Left renal pelvis (tissue), 4 donors: ENCODE data around the gene FOXP4. TPM values are rescaled to one million over a fixed set of nuclear protein-coding genes. Genes with fewer than 3 reads are reported as not detected.

ENCODE experiments used
- DNase-seq, 4 donors: peaks; one replicate each; pipeline ENCODE4 v3.0.0-alpha.2; 2013; ENCODE audit warnings: low read depth in 4 of 4, low spot score in 3 of 4
- polyA plus RNA-seq, 4 donors: library from polyadenylated mRNA; unstranded; fragments of 120-200 nt; gene quantifications; one replicate each; pipeline ENCODE4 v1.2.1, GENCODE V29; 2013; ENCODE audit not compliant: insufficient read length in 4 of 4

The FOXP4 gene
- polyA plus RNA-seq, 4 donors, result 29.0 to 93.5 (median 39.0) TPM

DNA sequence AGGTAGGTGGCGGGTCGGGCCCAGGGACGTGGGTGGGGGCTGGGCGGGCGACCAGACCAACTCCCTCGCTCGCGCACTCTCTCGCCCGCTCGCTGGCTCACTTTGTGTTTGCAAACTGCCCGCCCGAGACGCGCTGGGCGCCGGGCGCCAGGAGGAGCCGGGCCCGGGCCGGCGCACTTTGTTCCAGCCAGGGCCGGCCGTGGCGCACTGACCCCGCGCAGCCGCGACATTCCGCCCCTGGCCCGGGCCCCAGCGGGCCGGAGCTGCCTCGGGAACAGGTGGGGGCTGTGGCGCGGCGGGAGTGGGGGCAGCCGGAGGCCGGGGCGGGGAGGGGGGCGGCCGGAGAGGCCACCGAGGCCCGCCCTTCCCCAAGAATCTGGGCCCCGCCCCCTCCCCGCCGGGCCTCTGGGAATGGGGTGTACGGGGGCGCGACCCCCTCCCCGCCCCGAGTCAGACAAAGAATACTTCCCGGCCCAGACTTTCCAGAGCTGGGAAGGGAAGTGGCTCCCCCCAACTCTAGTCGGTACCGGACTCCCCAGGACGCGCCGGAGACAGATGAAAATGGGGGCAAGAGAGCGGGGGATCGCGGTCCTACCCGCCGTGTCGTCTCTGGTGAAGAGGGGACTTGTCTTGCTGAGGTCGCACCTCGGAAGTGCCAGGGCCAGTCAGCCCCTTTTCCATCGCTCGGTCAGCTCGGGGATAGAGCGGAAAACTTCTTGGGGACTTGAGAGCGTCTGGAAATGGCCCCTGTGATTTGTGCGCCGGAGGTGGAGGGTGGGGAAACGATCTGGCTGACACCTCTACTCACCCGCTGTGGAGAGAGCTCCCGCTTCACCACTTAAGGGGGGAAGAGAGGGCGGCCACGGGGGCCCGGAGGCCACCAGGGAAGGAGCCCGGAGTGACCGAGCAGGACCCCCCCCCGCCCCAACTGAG, 951 bp downstream of the FOXP4 start:
- no peak for DNase-seq

DNA sequence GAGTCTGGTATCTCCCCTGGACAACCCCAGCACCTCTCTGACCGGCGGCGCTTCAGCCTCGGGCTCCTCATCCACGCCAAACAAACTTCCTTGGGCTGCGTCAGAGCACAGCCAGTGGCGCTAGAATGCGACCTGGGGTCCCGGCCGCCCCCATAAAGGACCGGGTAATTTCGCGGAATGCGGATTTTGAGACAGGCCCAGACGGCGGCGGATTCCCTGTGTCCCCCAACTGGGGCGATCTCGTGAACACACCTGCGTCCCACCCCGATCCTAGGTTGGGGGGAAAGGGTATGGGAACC, 1.6 kb downstream of the FOXP4 start:
- no peak for DNase-seq

DNA sequence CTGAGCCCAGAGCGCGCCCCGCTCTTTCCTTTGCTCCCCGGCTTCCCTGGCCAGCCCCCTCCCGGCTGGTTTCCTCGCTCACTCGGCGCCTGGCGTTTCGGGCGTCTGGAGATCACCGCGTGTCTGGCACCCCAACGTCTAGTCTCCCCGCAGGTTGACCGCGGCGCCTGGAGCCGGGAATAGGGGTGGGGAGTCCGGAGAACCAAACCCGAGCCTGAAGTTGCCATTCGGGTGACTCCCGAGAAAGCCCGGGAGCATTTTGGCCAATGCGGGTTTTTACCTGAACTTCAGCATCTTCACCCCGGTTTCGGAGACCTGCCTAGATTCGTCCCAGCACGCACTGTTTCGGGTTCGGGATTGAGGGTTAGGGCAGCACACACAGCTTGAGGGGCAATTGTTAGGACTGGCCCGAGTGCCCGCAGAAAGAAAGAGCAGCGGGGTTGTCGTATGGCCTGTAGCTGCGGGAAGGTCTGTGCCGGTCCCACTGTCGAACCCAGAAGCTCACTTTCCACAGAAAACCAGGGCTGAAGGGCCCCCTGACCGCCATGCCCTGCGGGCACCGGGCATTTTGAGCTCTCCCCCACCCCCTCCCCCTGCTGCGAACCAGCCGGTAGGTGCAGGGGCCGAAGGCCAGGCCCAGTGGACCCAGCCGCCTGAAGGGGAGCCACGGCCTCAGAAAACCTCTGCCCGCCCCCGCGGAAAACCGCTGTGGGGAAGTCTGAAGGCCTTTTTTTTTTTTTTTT, 2.1 kb downstream of the FOXP4 start:
- no peak for DNase-seq

DNA sequence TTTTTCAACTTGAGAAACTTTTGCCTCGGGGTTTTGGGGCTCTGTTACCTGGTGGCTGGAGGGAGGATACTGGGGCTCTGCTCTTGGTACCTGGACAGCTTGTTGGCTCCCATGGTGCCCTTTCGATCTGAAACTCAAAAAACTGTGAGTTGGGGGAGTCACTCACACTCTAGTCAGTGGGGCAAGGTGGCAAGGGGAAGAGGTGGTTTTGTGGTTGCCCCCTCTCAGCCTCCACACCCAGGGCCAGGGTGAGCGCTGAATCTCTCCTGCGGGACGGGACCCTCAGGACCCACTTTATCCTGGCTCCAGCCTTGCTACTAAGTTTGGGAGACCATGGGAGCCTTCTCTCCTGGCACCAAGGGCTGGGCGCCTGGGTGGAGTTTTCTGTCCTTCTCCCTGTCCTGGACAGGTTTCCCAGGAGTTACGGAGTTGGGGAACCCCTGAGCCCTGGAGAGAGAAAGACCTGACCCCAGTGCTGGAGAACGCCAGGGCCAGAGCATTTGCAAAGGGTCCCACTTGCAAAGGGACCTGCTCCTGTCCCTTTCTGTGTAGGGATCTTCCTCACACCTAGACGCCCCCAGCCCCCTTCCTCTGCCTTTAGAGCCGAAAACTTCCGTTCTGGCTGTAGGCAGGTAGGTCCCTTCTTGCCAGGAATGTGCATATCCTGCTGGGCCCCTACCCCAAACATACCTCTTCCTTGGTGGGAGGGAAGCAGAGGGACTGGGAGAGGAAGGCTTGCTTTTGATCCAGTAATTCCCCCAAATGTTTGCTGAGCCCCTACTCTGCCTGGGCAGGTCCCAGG, 2.9 kb downstream of the FOXP4 start:
- DNase-seq, result no peak

DNA sequence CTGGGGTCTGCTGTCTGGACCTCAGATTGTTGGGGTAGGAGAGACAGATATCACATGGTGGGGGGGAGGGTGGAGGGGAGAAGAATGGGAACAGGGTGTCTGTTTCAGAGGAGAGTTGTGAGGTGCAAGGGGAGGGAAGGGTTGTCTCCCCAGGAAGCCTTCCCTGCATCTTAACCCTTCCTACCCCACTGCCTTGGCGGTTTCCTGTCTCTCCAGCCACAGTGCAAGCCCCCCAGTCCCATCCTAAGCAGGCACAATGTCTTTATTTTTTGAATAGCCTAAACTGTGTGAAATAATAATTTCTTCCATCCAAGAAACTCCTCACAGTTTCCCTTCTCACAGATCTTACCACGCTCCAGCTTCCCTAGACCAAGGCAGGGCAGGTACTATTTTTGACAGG, 3.5 kb downstream of the FOXP4 start:
- no peak for DNase-seq

DNA sequence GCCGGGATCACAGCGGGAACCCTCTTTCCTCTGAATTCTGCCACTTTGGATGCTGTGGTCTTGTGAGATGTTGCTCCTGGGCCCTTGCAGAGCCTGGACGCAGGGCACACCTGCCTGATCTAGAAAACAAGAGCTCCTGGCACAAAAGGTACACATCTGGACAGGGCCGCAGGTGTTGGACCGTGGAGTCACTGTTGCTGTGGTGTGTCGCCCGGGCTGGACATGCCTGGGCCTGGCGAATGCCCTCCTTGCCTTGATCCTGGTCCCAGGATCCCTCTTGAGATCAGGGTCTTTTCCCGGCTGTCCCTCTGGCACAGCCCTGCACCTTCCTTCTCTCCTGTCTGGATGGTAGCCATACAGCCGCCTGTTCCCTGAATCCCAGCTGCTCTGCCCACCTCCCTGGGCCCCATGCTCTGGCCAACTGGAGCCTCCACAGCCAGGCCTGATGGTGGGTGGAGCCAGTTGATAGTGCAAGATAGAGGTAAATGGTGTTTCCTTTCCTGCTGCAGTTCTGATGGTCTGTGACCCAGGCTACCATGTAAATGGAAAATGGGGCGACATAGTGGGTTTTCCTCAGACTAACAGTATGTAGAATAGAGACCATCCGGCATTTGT, 5.0 kb downstream of the FOXP4 start:
- no peak for DNase-seq

DNA sequence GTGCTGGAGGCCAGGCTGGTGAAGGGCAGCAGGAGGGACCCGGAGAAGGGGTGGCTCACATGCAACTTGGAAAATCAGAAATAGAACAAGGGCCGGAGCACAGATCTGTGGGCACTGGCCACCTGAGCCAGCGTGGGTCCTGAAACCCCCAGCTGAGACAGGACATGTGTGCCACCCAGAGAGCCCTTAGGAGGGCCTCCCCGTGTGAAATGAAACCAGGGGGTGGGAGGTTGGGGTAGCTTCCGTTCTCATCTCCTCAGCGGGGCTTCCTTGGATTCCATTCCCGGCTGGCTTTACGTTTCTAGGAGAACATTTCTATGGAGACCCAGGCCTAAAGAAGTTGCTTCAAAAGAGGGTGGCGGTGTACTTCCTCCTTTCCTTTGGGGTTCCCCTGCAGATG, 5.7 kb downstream of the FOXP4 start:
- DNase-seq, result no peak

DNA sequence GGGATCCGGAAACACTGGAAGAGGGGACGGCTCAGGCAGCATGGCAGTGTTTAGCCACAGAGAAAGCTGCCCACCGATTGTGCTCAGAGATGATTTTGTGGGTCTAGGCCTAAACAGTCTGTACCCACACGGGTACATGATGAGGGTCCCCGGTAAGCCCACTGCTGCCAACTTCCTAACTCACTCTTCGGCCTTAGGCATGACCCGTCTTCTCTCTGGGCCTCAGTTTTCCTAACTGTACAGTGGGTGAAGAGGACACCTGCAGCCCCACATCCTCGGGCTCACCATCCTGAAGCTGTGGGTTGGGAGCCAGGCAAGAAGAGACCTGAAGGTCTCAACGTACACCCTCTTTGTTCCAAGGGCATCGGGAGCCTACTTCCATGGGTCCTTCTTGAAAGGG, 6.5 kb downstream of the FOXP4 start:
- DNase-seq, result no peak

DNA sequence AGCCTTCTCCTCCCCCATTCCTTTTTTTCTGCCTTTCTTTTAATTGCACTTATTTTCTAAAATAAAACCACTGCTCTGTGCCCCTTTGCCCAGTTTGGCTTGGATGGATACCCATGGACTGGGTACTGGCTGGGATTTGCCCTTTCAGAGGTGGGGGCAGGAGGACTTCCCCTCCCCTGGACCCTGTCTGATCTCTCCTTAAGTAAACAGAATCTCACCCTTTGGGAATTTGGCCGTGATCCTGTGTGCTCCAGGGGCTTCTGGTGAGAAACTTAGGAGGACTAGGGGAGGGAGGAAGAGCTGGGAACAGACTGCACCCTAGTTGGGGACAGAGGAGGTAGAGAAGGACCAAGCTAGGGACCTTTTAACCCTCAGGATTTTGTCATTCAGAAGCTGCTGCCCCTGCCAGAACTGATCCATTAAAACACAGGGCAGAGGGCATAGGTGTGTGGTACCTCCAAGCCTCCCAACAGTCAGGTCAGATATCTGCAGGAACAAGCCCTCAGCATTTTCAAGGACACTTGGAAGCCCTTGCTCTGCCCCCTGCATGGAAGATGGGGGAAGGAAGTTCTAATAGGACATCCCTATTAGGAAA, 7.3 kb downstream of the FOXP4 start:
- DNase-seq, result no peak

DNA sequence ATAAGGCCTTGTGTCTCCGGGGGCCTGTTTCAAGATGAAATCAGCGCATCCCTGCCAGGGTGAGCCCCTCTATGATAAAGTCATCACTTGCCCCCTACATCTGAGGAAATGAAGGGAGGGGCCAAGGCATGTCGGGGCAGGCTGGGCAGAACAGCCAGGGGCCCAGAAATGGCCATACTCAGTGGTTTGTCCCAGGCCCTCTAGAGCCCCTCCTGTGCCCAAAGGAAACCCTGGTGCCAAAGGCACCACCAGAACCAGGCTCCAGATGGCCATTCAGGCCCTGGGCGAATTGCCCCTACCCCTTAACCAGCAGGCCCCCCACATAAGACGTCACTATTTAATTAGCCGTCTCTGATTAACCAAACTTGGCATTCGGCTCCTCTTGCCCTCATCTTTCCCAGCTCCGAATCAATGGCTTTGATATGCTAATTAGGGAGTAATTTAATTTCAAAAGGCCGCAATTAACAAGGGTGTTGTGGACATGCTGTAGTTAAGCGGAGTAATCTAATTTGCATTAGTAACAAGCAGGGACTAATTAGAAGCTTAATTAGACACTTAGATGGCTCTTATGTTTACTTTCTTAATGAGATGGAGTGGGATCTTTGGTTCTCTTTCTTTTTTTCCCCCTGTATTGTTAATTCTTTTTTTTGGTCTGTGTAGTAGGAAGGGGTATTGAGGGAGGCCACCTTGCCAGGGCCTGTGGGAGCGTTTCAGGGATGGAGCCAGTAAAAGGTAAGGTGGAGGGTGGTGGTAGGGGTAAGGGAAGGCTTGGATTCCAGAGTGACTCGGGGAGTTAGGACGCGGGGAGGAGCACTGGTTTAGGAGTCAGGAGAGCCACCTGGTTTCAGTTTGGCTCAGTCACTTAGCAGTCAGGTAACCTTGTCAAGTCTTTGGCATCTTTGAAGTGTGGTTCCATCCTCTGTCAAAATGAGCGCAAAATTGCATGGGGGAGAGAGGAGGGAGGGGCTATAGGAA, 9.4 kb downstream of the FOXP4 start:
- DNase-seq, result no peak

DNA sequence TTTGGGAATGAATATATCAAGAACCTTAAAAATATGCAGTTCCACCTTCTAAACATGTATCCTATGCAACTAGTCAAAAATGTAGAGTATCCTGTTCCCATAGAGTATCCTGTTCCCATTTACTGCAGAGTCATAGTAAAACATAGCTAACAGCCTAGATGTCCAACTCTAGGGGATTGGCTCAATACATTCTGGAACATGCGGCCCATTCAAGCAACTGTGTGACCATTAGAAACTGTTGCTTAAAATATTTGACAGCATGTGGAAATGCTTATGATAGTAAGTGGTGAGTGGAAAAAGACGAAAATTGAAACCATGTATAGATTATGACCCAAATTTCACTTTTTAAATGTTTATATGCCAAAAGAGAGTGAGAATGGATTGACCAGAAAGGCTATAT, 11.2 kb downstream of the FOXP4 start:
- DNase-seq, result no peak

DNA sequence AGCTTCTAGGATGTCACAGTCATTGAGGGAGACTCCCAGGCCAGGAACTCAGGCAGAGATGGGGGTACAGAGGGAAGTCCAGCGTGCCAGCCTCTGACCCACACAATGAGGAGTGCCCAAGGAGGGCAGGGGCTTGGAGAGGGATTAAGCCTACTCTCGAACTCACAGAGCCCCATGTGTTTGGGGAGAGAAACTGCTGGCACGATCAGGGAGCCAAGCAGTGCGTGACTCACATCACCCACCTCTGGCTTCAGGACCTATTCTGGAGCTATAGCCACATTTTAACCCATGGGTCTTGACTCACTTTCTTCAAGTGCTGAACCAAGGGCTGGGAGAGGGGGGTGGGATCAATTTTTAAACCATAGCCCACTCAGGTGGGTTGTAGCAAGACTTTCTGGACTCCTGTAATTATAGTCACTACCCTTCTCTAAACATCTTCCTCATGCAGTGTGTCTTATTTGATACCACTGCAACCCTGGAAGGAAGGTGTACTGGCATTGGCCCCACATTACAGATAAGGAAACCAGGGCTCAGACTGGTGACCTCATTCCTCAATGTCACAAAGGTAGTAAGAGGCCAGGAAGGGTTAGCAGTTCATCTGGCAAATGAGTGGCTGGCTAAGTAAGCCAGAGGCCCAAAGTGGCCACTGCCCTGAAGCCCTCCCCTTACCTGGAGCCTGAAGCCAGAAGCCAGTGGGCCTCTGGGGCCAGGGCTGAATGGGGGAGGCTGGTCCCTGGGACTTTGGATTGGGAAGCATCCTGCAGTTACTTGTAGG, 12.0 kb downstream of the FOXP4 start:
- no peak for DNase-seq

DNA sequence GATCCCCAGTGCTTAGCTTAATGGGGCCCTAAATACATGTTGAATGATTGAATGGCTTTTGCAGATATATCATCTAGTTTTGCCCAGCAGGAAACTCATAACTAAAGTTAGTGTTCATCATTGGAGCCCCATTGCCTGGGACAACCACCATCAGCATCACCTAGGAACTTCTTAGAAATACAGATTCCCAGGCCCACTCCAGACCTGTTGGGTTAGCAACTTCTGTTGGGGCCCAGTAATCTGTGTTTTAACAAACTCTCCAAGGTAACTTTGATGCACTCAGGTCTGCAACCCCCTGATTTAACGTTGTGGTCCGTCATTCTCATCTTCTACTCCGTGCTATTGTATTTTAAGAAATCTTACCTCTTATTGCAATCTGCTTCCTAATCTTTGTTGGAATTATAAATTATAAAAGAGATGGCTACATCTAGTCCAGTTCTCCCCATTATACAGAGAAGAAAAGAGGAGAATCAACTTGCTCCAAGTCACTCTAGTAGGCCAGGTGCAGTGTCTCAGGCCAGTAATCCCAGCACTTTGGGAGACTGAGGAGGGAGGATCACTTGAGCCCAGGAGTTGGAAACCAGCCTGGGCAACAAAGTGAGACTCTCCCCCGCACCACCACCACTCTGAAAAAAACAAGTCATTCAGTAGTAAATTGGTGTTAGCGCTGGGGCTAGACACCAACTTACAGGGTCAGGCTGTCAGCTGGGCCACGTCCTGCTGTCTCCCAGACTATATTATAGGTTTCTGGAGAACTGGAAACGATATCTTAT, 13.7 kb downstream of the FOXP4 start:
- no peak for DNase-seq

DNA sequence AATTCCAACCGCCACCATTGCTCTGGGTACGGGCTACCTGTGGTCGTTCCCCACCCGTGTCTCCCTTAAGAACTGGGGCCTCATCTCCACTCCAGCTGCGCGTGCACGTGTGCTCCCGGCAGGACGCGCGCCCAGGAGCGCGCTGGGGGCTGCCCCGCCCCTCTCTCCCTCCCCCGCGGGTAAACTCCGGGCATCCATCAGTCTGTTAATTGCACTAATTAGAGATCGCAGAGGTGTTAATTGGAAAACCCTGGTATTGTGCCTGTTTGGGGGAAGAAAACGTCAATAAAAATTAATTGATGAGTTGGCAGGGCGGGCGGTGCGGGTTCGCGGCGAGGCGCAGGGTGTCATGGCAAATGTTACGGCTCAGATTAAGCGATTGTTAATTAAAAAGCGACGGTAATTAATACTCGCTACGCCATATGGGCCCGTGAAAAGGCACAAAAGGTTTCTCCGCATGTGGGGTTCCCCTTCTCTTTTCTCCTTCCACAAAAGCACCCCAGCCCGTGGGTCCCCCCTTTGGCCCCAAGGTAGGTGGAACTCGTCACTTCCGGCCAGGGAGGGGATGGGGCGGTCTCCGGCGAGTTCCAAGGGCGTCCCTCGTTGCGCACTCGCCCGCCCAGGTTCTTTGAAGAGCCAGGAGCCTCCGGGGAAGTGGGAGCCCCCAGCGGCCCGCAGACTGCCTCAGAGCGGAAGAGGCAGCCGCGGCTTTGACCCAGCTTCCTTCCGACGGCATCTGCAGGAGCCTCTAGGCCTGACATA, 14.4 kb downstream of the FOXP4 start:
- DNase-seq, result no peak

DNA sequence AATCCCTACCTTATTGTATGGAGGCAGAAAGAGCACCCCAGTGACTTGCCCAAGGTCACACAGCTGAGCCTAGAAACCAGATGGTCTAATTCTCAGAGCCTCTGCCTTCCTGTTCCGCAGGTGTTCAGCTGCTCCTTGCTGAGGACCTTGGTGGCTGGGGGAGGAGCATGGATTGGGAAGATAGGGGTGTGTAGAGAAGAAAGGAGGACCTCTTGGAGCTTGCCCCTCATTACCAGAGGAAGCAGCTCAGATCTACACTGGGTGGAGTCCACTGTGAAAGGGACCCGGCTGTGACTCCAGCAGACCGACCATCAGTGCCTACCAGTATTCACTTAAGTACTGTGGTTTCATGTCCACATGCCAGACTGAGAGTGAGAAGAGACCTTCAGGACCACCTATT, 15.2 kb downstream of the FOXP4 start:
- no peak for DNase-seq

DNA sequence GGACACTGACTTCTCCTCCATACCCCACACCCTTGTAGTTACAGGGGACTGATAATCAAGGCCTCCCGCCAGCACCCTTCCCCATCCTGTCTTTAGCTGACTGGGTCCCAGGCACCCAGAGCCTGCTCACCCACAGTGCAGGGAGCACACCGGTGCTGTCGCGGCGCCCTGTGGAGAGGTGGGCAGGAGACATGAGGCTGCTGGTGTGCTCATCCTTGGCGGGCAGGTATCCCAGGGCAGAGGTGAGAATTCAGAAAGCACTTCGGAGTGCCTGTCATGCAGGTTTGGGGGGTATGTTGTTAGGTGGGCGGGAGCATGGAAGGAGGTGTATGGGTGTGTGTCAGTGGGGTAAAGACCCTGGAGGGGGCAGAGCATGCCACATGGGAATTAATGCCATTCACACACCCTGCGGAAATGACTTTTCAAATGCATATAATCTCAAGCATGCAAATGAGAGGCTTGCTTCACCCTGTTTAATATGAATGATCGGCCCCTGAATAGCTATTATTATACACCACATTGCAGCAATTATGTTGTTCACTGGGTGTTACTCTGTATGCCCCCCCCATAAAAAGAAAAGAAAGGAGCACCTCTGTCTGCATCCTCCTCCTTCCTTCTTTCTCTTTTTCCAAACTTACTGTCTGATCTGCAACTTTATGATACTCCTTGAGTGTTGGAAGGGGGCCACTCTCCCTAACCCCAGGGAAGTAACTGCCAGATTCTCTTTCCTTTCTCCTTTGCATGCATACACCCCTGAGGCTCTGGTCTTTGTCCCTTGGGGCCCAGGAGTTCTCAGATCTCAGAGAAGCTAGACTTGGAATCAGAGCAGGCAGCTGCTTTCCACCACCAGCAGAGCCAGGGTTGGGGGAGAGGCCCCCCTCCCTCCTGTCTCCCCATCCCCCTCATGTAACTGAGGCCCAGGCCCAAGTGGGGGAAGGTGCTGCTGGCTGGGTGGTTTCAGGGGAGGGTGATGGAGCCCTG, 16.0 kb downstream of the FOXP4 start:
- DNase-seq, result no peak
